Uterus (tissue), 4 donors: ENCODE measurements around the gene OPN1MW. TPM values are rescaled to one million over a fixed set of nuclear protein-coding genes. Genes with fewer than 3 reads are reported as not detected.
A peak's percentile ranks its signal among the peaks of the same experiment; 100 is the strongest.
"Not testable (repeated sequence)": the region's sequence is repeated elsewhere in the genome, so short reads cannot be mapped to it uniquely, and the experiment has no call there.

ENCODE experiments used
- DNase-seq, 2 donors: peaks; one replicate each; pipeline ENCODE4 v3.0.0-alpha.2; 2019 to 2020
- H3K27ac ChIP-seq, 2 donors: fragments of 200-600 bp; sonication (generic); 1 replicate in 1 of 2; 2 replicates in 1 of 2; pipeline ENCODE4 v1.5.1; 2016 to 2018
- H3K27me3 ChIP-seq, 2 donors: fragments of 200-600 bp; sonication (generic); one replicate each; pipeline ENCODE4 v1.5.1; 2018 to 2019; ENCODE audit warnings: control low read depth in 1 of 2
- H3K36me3 ChIP-seq, 2 donors: fragments of 200-600 bp; sonication (generic); one replicate each; pipeline ENCODE4 v1.5.1; 2019; ENCODE audit warnings: control low read depth in 1 of 2
- H3K4me1 ChIP-seq, 2 donors: fragments of 200-600 bp; sonication (generic); one replicate each; pipeline ENCODE4 v1.5.1; 2018 to 2019; ENCODE audit warnings: control low read depth in 1 of 2
- H3K4me3 ChIP-seq, 2 donors: fragments of 200-600 bp; sonication (generic); 1 replicate in 1 of 2; 2 replicates in 1 of 2; pipeline ENCODE4 v1.5.1; 2018 to 2019; ENCODE audit warnings: mild to moderate bottlenecking in 1 of 2
- H3K9me3 ChIP-seq, 2 donors: fragments of 200-600 bp; sonication (generic); one replicate each; pipeline ENCODE4 v1.5.1; 2019; ENCODE audit warnings: control low read depth in 1 of 2
- POLR2A ChIP-seq, 2 donors: fragments of 450-650 bp; IDR thresholded peaks; one replicate each; pipeline ENCODE4 v1.6.1; 2016; ENCODE audit warnings: antibody characterized with exemption in 2 of 2, mild to moderate bottlenecking in 1 of 2, moderate library complexity in 1 of 2
- intact Hi-C: fragments of 100-400 bp; cut with DNase I; formaldehyde crosslinking; loops from one replicate; pipeline ENCODE4 v1.15.1; 2023; ENCODE audit warnings: low total_unique reads
- total RNA-seq, 4 donors: library from RNA; depleted of rRNA in 3 of 4; stranded (reverse); fragments of >200 nt in 3 of 4; gene quantifications; one replicate each; pipeline versions ENCODE4 v1.1.0 to v1.2.4, GENCODE V29; 2014 to 2023
- TF ChIP-seq, protein P1 (sequence below), 4 experiments: fragments of 200-600 bp in 2 of 4; fragments of 450-650 bp in 2 of 4; sonication (generic) in 2 of 4; IDR thresholded peaks; one replicate each; pipeline ENCODE4 v1.5.1; 2016 to 2019; ENCODE audit warnings: antibody characterized with exemption in 4 of 4, mild to moderate bottlenecking in 2 of 4, moderate library complexity in 1 of 4
- donor health status: DM: yes; HTN: yes; CAD: no.

The OPN1MW gene
- total RNA-seq, 4 donors from 2014 or later: not detected

GRCh38 chrX:154140742-154141141 is 41.7 kb upstream of the OPN1MW start:
- H3K27ac ChIP-seq: no peak overlapping the region
- H3K9me3 ChIP-seq: no peaks in the 10 kb centered on the region
- TF ChIP-seq, protein P1, sequence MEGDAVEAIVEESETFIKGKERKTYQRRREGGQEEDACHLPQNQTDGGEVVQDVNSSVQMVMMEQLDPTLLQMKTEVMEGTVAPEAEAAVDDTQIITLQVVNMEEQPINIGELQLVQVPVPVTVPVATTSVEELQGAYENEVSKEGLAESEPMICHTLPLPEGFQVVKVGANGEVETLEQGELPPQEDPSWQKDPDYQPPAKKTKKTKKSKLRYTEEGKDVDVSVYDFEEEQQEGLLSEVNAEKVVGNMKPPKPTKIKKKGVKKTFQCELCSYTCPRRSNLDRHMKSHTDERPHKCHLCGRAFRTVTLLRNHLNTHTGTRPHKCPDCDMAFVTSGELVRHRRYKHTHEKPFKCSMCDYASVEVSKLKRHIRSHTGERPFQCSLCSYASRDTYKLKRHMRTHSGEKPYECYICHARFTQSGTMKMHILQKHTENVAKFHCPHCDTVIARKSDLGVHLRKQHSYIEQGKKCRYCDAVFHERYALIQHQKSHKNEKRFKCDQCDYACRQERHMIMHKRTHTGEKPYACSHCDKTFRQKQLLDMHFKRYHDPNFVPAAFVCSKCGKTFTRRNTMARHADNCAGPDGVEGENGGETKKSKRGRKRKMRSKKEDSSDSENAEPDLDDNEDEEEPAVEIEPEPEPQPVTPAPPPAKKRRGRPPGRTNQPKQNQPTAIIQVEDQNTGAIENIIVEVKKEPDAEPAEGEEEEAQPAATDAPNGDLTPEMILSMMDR (IDR thresholded peaks at IDR 0.05): no peak
- no peak for TF ChIP-seq POLR2A (IDR thresholded peaks at IDR 0.05)
- no peaks in the 10 kb centered on the region for H3K36me3 ChIP-seq
- DNase-seq: no peak
- H3K4me3 ChIP-seq: no peak overlapping the region
- no peaks in the 10 kb centered on the region for H3K27me3 ChIP-seq
- intact Hi-C loops: no loop called here
- H3K4me1 ChIP-seq: no peaks in the 10 kb centered on the region

- no peaks in the 10 kb centered on the region for H3K27me3 ChIP-seq
- no peaks in the 10 kb centered on the region for H3K36me3 ChIP-seq
- peak; percentile 33 to 40 for DNase-seq
- H3K9me3 ChIP-seq: no peaks in the 10 kb centered on the region
- TF ChIP-seq, protein P1 (IDR thresholded peaks at IDR 0.05): no peak
- no peak for TF ChIP-seq POLR2A (IDR thresholded peaks at IDR 0.05)
- no peak overlapping the region for H3K27ac ChIP-seq
- no peaks in the 10 kb centered on the region for H3K4me1 ChIP-seq
- intact Hi-C loops: no loop called here
- H3K4me3 ChIP-seq: no peak overlapping the region
Measured at GRCh38 chrX:154142386-154142785, 40.0 kb upstream of the OPN1MW start.

GRCh38 chrX:154142950-154143745 is 39.2 kb upstream of the OPN1MW start:
- intact Hi-C loops: no loop called here
- Histone ChIP-seq H3K36me3 (no peaks in the 10 kb centered on the region), H3K27me3 (no peaks in the 10 kb centered on the region), H3K4me3 (no peak overlapping the region), H3K27ac (no peak overlapping the region), H3K4me1 (no peaks in the 10 kb centered on the region), H3K9me3 (no peaks in the 10 kb centered on the region)
- TF ChIP-seq POLR2A (IDR thresholded peaks at IDR 0.05): no peak
- TF ChIP-seq, protein P1 (IDR thresholded peaks at IDR 0.05): no peak
- DNase-seq: no peak

GRCh38 chrX:154144010-154144409 is 38.4 kb upstream of the OPN1MW start, which contains the start of gene OPN1LW:
Gene OPN1LW (plus strand): TSS chrX:154144243. CDS start chrX:154144284, 41 bp downstream.
- H3K4me3 ChIP-seq, intact Hi-C loops, H3K36me3 ChIP-seq, H3K27me3 ChIP-seq, H3K4me1 ChIP-seq, H3K27ac ChIP-seq, DNase-seq, H3K9me3 ChIP-seq: not testable (repeated sequence)

DNA sequence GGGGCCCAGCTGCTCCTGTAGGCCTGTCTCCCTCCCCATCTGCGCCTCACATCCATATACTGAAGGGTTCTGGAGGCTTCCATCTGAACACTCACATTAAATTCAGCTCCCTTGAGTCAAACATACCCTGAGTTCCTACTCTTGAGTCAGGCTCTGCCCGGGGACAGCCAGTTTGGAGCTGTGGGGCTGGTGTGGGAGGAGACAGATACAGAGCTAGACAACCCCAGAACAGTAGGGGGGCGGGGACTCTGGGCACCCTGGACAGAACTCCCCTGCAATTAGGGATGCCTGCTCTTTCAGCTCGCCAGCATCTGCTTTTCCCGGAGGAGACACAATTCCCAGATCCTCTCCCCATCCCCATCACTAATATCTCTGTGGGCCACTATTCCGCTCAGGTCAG is 31.4 kb upstream of the OPN1MW start:
- H3K36me3 ChIP-seq, H3K4me3 ChIP-seq, H3K9me3 ChIP-seq, H3K4me1 ChIP-seq, DNase-seq, intact Hi-C loops, H3K27me3 ChIP-seq, H3K27ac ChIP-seq: not testable (repeated sequence)

GRCh38 chrX:154156221-154156620 is 26.2 kb upstream of the OPN1MW start:
- H3K36me3 ChIP-seq, H3K4me3 ChIP-seq, H3K9me3 ChIP-seq, H3K4me1 ChIP-seq, intact Hi-C loops, H3K27ac ChIP-seq, DNase-seq, H3K27me3 ChIP-seq: not testable (repeated sequence)

DNA sequence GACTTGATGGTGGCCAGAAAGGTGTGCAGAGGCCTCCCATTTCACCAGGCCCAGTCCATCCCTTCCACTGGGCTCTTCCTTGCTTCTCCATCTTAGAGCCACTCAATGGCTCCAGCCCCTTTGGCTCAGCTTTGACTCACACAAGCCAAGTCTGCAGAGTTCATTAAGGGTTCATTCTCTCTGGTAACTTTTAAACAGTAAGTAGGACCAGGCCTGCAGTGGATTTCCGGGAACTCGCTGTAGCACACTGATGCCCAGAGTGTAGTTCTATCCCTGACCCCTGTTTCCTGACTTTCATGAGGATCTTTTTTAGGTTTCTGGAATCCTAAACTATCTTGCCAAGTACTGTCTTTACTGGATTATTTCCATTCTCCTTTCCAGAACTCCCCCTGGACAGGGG is 25.2 kb upstream of the OPN1MW start:
- H3K27ac ChIP-seq, DNase-seq, H3K4me3 ChIP-seq, H3K27me3 ChIP-seq, H3K9me3 ChIP-seq, H3K4me1 ChIP-seq, H3K36me3 ChIP-seq, intact Hi-C loops: not testable (repeated sequence)

GRCh38 chrX:154159345-154159744 is 23.1 kb upstream of the OPN1MW start:
- DNase-seq, H3K27ac ChIP-seq, H3K27me3 ChIP-seq, H3K4me1 ChIP-seq, H3K36me3 ChIP-seq, H3K4me3 ChIP-seq, H3K9me3 ChIP-seq, intact Hi-C loops: not testable (repeated sequence)

GRCh38 chrX:154164902-154165301 is 17.5 kb upstream of the OPN1MW start:
- H3K27me3 ChIP-seq, intact Hi-C loops, H3K4me3 ChIP-seq, H3K36me3 ChIP-seq, H3K27ac ChIP-seq, H3K9me3 ChIP-seq, H3K4me1 ChIP-seq, DNase-seq: not testable (repeated sequence)

GRCh38 chrX:154168384-154168783 is 14.0 kb upstream of the OPN1MW start:
- intact Hi-C loops, H3K36me3 ChIP-seq, H3K4me1 ChIP-seq, H3K4me3 ChIP-seq, H3K9me3 ChIP-seq, H3K27me3 ChIP-seq, H3K27ac ChIP-seq, DNase-seq: not testable (repeated sequence)
